T-helper 22 cell (primary cell): ENCODE data around the gene CPOX.
"Not testable (repeated sequence)": the region's sequence is repeated elsewhere in the genome, so short reads cannot be mapped to it uniquely, and the experiment has no call there.

Experiments
- DNase-seq: peaks from one replicate; pipeline ENCODE4 v3.0.0-alpha.2; 2020; ENCODE audit warnings: low read depth

The CPOX gene

DNA sequence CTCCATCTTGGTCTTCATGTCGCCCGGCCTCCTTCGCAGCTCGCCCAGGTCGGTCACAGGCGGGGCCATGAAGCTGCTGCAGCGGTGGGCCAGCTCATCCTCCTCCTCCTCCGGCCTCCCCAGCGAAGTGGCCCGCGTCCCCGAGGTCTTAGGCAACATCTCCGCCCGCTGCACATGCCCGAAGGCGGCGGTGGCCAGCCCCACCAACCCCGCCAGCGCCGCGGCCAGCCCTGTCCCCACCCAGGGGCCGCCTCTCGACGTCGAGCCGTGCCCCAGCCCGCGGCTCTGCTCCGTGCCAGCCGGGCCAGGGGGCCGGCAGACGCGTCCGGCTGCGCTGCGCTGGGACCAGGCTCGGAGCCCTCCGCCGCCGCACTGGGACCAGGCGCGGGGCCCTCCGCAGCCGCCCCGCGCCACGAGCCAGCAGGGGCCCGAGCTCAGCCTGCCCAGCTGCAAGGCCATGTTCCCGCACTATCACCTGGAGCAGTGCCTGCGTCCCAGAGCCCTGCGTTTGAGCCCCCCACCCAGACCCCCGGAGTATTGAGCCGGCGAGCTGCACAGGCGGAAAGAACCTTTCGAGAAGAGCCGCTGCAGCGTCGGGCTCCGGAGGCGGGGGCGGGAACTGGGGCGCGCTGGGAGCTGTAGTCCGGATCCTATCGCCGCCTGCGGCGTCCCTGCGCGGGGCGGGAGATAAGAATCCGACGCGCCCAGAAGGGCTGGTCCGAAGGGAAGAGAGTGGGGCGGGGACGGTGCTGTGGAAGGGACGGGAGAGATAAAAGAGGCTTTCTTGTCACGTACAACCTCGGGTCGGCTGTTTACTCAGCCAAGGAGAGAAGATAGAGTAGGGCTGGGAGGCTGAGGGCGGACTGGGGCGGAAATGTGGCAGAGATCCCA is at the start of gene CPOX:
TSS of gene CPOX (minus strand) at position 566 of the 891 bp plus-strand sequence. CDS start at position 459, 107 bp downstream.
- DNase-seq: peak; percentile 73

DNA sequence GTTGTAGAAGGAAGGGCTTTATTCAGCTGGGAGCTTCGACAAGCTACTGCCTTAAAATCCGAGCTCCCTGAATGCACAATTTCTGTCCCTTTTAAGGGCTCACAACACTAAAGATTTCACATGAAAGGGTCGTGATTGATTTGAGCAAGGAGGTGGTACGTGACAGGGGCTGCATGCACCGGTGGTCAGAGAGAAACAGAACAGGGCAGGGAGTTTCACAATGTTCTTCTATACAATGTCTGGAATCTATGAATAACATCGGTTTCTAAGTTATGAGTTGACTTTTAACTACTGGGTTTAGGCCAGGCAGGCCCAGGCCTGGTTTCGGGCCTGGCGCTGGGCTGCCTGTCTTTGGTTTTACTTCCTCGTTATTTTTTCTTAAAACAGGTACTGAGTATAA is 49.4 kb upstream of the CPOX start:
- DNase-seq: not testable (repeated sequence)

DNA sequence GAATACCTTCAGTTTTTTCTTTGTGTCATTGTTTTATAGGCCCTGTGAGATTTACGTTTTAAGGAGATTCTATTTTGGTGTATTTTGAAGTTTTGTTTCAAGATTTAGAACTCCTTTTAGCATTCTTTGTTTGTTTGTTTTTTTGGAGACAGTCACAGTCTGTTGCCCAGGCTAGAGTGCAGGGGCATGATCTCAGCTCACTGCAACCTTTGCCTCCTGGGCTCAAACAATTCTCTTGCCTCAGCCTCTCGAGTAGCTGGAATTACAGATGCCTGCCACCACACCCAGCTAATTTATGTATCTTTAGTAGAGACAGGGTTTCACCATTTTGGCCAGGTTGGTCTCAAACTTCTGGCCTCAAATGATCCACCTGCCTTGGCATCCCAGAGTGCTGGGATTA is 48.3 kb upstream of the CPOX start:
- not testable (repeated sequence) for DNase-seq

DNA sequence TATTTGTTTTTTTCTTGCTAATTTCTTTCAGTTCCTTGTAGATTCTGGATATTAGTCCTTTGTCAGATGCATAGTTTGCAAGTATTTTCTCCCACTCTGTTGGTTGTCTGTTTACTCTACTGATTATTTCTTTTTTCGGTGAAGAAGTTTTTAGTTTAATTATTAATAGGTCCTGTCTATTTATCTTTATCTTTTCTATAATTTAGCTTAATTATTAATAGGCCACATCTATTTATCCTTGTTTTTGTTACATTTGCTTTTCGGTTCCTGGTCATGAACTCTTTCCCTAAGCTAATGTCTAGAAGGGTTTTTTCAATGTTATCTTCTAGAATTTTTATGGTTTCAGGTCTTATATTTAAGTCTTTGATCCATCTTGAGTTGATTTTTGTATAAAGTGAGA is 45.1 kb upstream of the CPOX start:
- DNase-seq: not testable (repeated sequence)

DNA sequence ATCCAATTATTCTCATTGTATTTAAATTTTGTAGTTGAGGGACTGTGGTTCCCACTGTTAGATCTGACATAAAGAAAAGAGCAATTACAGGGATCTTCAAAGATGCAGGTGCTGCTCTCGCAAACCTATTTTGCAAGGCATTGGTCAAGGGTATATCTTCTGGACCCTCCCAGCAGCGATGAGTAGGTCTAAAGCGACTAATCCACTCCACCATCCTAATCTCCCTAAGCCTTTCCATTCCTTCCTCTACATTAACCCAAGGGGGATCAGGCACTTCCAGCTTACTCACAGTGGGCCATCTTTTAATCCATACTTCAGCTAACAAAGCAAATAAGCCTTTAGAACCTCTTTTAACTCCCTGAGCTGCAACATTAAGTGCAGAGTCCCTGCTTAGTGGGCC is 37.0 kb upstream of the CPOX start:
- DNase-seq: no peak

DNA sequence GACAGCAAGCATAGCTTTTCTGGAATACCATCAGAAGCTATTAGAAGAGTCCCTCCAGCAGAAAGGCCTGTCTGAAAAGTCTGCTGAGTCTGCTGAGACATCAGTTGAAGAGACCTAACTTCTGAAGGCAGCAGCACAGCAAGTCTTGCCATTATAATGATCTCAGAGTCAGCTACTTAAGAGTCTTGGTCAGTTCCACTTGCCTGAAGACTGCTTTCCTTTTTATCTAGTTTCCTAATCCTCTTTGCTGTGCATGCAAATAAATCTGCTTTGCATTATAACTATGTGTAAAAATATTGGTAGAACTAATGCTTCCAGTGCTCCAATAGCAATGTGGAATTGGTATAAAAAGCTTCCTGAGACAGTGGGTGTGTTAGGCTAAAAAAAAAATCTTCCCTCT is 34.9 kb upstream of the CPOX start:
- no peak for DNase-seq

DNA sequence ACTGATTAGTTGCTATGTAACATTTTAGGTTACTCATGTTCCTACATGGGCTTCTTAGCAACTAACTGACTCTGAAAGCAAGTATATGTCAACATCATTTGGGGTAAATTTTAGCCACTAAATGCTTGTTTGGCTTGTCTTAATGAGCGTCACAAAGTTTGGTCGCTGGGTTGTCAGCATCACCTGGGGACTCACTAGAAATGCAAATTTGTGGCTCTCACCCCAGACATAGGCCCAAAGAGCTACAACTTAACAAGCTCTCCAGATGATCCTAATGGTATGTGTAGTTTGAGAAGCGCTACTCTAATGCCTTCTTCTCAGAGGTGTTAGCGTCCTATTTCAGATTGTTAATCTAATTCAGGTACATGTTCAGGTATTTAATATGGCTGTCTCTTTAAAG is 32.7 kb upstream of the CPOX start:
- DNase-seq: no peak

DNA sequence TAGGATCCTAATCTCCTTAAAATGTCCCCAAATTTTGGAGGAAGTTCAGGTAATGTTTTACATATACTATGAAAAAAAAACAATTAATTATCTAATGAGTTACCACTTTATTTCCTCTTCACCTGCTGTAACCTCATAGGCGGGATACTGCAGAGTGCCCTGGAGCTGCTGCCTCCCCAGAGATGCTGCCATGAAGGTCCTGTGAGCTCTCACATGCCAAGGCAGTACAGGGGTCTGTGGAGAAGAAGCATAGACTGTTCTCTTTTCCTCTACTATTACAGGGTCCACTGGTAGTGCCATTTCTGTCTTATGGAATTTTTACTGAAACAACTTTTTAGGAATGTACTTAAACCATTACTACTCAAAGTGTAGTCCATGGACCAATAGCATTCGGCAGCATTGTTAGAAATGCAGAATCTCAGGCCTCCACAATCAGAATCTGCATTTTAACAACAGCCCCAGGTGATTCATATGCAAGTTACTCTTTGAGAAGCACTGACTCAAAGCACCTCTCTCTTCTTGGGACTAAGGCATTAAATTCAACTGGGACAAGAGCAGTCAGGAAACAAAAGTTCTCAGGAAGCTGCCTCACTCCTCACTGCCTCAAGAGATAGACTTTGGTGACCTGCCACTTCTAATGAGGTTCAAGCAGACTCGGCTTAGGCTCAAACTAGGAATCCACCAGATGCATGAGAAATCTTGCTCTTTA is 30.3 kb upstream of the CPOX start:
- no peak for DNase-seq

DNA sequence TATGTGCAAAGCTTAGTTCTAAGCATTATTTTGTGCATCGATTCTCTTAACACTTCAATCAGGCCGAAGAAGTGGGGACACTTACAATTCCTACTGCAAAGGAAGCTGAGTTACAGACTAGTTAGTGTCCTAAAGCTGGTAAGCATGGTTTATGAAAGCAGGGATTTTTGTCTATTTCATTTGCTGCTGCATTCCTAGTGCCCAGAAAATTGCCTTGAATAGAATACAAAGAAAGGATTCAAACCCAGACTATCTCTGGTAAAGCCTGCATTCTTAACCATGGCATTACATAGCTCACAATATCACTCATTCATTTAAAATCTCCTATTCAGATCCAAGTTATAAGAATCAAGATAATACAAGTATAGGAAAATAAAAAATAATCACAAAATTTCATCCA is 24.4 kb upstream of the CPOX start:
- DNase-seq: no peak

DNA sequence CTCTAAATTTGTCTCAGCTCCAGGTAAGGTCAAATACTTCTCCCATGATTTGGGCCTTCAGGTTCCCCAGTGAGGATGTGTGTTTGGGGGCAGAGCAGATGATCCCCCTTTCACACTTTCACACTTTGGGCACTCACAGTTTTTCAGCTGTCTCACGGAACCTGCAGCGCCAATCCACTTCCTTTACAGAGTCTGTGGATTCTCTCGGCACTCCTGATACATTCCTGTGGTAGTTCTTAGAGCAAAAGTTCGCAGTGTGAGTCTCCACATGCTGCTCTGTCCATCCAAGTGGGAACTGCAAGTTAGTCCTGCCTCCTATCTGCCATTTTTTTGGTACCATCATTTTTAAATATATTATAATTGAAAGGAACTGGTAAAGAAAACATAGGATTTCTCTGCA is 20.2 kb upstream of the CPOX start:
- DNase-seq: no peak

DNA sequence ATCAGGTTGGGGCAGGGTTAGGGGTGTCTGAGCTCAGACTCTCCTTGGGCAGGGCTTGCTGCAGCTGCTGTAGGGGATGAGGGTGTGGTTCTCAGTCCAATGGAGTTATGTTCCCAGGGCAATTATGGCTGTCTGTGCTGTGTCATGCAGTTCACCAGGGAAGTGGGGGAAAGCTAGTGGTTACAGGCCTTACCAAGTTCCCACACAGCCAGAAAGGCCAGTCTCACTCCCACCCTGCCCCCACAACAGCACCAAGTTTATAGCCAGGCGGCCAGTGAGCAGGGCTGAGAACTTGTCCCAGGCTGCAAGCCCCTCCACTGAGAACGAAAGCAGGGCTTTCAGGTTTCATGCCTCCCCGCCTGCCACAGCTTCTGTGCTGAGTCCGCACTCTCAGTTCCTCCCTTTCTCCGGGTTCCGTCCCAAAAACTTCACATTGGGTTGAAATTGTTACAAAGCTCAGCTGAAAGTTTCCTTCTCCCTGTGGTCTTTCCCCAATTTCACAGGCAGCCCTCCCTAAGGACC is 19.6 kb upstream of the CPOX start:
- no peak for DNase-seq

DNA sequence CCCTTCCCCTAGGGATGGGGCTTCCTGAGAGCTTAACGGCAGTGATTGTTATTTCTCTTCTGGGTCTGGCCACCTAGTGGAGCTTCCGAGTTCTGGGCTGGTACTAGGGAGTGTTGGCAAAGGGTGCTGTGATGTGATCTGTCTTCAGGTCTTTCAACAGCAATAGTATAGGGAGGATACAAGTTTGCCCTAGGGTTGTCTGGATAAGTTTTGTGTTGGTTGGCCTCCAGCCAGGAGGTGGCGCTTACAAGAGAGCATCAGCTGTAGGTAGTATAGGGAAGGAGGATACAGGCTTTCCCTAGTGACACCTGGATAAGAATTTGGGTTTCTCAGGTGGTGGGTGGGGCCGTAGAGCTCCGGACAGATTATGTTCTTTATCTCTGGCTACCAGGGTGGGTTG is 19.2 kb upstream of the CPOX start:
- DNase-seq: no peak

DNA sequence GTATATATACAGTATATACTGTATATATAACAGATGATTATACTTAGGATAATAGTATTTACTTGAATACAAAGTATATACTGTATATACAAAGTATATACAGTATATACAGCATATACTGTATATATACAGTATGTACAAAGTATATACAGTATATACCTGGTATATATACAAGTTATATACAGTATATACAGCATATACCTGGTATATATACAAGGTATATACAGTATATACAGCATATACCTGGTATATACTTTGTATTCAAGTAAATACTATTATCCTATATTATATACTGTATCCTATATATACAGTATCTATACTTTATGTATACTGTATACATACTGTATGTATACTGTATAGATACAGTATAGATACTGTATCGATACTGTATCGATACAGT is 14.6 kb upstream of the CPOX start:
- DNase-seq: no peak

DNA sequence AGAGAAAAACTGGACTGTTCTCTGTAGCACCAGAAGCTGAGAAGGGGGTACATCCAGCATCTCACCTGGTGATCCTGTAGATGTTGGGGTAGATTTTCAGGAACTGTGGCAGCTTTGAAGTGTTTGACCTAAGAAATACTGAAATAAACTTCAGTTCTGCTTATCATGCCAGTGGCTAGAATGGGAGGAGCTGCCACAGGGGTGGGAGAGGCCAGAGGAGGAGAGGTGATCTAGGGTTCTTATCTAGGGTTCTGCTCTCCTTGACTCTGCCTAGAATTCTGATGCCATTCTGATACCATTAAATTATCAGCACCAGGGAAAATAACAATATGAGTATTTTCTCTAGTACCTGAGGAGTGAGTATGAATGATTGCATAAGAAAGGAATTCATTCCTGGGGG is 10.2 kb upstream of the CPOX start:
- no peak for DNase-seq

DNA sequence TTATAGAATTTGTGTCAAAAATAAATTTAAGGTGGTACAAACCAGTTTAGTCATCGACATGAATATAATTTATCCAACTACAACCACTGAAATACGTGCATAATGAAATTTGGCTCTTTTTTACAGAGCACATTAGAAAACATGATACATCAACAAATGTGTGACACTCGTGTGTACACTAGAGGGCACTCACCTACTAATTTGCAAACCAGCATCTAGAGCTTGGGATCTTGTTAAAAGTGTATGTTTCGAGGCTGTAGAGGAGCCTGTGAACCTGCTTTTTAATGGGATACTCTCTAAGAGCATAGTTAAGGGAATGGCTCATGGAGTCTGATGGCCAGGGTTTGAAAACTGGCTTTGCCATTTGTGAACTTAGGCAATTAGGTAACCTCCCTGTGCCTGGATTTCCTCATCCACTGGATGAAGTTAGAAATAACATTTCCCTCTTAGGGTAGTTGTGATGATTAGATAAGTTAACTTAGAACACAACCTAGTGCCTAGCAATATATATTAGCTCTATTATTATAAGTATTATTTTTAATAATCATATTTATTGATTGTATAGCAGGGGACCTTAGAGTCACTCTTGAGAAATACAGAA is 8.8 kb upstream of the CPOX start:
- no peak for DNase-seq

DNA sequence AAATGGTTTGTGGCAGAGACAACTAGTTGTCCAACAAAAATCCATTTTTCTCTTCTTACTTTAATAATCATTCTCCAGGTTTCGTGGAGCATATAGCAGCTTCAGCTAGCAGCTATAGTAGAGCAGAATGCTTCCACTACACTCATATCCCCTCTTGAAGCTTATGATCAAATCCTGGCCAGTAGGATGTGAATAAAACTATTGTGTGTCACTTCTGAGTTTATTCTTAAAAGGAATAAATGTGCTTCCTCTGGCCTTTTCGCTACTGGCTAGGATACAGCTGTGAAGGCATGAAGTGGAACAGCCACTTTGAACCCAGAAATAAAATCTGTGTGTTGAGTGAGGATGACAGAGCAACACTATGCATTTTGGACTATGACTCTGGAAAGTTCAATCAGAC is 7.8 kb upstream of the CPOX start:
- DNase-seq: no peak

DNA sequence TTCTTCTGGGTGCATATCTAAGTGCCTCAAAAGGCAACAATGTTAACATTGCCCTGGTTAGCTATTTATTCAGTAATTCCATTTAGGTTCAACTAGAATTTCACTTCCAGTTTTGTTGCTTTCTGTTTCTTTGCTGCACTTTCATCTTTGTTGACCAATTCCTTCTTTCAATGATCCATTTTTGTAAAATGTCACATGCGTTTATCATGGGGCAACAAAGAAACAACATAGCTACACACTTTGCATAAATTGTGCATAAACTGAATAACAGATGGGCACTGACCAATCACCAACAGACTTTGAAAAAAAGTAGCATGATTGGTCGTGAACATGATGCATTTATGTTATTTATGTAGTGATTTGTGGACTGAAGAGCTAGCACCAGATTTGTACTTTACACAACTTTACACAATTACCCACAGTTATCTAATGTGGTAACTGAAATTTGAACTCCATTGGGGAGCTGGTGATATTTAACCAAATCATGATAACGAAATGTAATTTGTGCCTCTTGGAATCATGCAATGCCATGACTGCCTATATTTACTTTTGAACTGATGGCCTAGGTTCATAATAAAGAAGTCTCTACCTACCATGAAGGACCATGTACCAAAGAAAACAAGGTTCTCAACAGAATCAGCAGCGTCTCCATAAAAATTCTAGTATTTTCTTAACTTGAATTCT is 7.1 kb upstream of the CPOX start:
- no peak for DNase-seq

DNA sequence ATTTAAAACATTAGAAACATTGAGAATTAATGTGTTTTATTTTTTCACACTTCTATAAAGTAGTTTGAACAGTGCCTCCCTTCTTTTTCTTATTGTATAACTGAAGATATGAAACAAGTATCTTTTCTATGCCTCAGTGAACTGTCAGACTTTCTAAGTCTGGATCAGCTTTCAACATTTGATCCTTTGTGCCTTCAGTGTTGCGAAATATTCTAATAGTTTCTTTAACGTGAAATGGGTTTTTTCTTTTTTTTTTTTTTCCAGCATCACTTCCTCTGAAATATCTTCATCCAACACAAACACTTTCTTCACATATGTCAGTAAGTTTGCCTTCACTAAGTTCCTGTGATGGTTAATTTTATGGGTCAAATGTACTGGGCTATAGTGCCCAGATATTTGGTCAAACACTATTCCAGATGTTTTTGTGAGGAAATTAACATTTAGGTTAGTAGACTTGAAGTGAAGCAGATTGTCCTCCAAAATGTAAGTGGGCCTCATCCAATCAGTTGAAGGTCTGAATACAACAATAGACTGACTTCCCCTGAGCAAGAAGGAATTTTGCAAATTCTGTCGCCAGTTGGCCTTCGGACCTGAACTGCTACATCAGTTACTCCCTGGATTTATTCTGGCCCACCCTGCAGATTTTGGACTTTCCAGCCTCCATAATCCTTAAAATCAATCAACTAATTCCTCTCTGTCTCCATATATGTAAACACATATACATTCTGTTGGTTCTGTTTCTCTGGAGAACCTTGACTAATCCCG is 6.4 kb upstream of the CPOX start:
- no peak for DNase-seq

DNA sequence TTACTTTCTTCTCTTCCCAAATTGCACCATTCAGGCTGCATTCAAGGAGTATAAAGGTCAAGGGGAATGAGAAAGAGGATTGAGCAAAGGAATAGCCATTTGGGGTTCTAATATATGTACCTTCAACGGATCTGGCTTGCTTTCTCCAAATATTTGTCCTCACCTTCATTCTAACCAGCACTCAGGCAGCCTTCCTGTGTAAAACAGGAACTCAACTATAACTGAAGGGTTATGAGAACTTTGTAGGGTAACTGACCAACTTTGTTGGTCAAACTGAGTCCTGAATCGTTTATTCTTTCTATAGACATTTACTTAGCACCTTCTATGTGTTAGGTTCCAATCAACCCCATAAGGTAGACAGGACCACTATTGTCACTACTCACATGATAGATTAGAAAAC is 5.1 kb upstream of the CPOX start:
- DNase-seq: no peak

DNA sequence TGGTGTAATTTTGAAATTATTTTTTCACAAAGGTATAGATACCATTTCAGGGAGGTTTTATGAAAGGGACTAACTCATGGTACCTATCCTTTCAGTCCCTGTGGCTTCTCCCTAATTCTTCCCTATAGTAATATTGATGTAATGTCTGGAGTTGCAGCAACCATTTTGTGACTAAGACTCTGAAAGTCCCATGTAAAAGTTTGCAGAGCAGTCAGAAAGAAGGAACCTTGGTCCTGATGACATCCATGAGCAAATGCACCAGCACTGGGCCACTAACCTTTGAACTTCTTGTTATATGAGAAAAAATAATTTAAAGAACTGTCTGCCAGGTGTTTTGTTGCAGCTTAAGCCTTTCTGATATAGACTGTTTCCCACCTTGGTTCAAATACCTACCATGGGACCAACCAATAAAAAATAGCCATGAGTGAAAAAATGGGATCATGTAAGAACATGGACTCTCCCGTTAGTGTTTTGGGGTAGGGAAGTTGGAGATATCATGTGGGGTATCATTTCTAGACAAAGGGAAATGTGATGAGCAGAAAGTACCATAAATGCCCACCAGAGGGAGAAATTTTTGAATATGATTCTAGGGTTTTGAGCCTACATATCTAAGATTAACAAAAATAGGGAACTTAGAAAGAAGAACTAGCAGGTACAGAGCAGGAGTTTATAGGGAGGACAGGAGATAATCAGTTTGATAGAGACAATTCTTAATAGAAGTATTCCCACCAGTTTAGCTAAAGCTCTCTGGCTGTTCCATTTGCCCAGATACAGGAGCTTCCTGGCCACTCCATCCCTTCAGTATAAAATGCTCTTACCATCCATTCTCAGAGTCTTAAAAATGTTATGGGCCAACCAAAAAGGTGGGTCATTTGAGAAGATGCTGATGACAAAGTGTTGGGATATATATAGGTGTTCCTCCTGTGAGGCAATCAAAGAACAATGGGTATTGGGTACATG is 3.4 kb upstream of the CPOX start:
- DNase-seq: no peak
